ENCODE results near the gene CDH20. TPM values are rescaled to one million over a fixed set of nuclear protein-coding genes. Genes with fewer than 3 reads are reported as not detected.

CDH20 gene
- total RNA-seq = not detected
- long read RNA-seq = 0 reads

- no peak for DNase-seq
- ATAC-seq = no peak
- intact Hi-C loops (cut with DNase I, micrococcal nuclease) = no loop called here
Observed at GRCh38 chr18:61333271-61333745, at the start of gene CDH20. CDH20 (plus strand) TSS chr18:61333430.

- intact Hi-C loops (cut with DNase I, micrococcal nuclease) = no loop called here
- ATAC-seq (peak; percentile 98), DNase-seq (no peak)
Observed at GRCh38 chr18:61284039-61284438, 49.2 kb upstream of the CDH20 start.

DNA sequence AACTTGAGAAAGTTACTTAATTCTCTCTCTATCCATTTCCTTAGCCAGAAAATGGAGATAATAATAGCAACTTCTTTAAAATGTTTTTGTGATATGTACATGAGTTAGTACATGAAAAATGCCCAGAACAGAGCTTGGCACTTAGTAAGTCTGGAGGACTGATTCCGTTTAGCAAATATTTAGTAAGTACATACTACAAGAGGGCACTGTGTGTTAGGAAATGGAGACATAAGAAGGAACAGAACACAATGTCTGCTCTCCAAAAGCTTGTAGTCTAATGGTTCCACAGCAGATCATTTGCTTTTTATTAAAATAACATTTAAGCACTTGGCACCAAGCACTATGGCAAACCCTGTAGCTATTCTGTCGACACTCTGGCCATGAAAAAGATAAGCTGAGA lies 47.5 kb upstream of the CDH20 start:
- ATAC-seq = no peak
- DNase-seq = no peak
- intact Hi-C loops (cut with DNase I, micrococcal nuclease) = no loop called here

DNA sequence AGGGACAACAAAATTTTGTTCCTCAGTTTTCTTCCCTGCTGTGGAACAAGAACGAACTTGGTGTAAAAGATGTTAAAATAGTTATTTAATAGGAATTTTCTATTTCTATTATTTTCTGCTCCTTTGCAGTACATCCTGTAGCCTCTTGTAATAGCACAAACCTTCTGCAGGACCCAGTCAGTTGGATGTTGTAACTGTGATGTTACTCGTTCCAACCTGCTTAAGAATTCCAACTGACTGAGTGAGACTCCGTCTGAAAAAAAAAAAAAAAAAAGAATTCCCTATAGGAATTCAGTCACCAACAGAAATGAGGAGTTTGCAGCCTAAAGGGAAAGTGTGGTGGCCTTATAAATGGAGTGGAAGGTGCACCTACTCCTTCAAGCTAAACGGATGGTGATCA lies 46.4 kb upstream of the CDH20 start:
- ATAC-seq (no peak), DNase-seq (no peak)
- intact Hi-C loops (cut with DNase I, micrococcal nuclease) = no loop called here

DNA sequence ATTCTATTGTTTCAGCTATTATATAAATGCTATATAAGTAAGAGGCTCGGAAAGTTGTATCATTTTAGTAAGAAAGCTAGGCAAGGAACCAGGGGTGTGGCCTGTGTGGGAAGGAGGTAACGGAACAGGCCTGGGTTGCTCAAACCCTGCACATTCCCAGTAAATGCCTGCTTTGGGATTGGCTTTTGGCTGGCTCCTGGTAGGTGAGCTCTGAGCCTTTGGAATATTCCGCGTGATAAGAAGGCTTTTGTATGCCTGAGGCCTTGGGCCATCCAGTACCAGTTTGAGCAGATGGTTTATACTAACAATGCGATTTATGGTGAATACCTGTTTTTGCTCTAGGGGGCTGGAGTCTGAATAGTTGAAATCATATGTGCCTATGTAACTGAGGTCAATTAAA lies 42.6 kb upstream of the CDH20 start:
- ATAC-seq (no peak), DNase-seq (no peak)
- intact Hi-C loops (cut with DNase I, micrococcal nuclease) = no loop called here

- DNase-seq (no peak), ATAC-seq (no peak)
- intact Hi-C loops (cut with DNase I, micrococcal nuclease) = no loop called here
Observed at GRCh38 chr18:61292280-61293035, 40.8 kb upstream of the CDH20 start.

- no peak for DNase-seq
- no peak for ATAC-seq
- intact Hi-C loops (cut with DNase I, micrococcal nuclease) = no loop called here
Observed at GRCh38 chr18:61295153-61295552, 38.1 kb upstream of the CDH20 start.

- DNase-seq = no peak
- intact Hi-C loops (cut with DNase I, micrococcal nuclease) = no loop called here
- no peak for ATAC-seq
Observed at GRCh38 chr18:61308004-61308403, 25.2 kb upstream of the CDH20 start.

- no peak for DNase-seq
- no peak for ATAC-seq
- intact Hi-C loops (cut with DNase I, micrococcal nuclease) = no loop called here
Observed at GRCh38 chr18:61308795-61309393, 24.3 kb upstream of the CDH20 start.

DNA sequence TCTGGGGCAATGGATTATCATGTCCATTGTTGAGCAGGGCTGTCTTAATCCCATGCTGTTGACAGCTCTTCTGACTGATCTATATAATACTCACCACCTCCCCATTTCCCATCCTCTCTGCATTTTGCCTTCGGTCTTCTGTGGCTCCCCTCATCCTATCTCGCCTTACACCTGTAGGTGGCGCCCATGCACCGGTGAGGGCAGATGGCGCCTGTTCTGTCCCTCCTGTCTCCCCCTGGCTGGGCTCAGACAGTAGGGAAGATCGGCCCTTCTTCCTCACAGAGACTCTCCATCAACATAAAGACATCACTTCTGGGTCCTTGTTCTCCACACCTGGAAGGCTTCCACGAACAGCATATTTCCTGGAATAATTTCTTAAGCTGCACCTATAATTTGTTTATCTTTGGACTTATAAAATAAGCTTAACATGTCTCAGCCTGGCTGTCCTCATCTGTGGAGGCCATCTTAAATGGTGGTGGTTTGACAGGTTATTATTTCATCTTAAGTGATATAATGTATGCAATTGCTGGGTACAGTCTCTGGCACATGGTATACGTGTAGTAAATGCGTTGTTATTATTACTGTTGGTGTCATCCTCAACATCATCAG lies 10.9 kb upstream of the CDH20 start:
- peak; percentile 90 for ATAC-seq
- DNase-seq = peak in 1 of 2 donors; percentile 75
- intact Hi-C loops (cut with DNase I, micrococcal nuclease) = loop anchor here in 1 of 2 donors (10.0 kb wide), 1 partner anchor 182 kb away; no protein-coding TSS in a partner anchor

DNA sequence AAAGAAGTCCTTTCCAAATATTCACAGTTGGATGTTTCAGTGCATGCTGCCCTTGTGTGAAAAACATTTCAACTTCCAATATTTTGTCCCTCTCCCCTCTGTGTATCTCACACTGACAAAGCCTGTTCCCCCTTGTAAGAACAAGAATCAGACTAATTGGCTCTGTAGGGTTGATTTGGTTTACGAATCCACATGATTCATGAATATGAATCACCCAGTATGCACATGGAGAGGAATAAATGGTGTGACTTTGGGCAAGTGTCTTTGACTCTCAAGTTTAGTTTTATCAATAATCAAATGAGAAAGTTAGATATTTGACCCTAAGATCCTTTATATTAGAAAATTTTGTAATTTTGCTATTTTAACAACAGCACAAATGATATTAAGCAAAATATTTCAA lies 9.3 kb upstream of the CDH20 start:
- DNase-seq (no peak), ATAC-seq (no peak)
- intact Hi-C loops (cut with DNase I, micrococcal nuclease) = loop anchor here in 1 of 2 donors (10.0 kb wide), 1 partner anchor 181 kb away; no protein-coding TSS in a partner anchor

DNA sequence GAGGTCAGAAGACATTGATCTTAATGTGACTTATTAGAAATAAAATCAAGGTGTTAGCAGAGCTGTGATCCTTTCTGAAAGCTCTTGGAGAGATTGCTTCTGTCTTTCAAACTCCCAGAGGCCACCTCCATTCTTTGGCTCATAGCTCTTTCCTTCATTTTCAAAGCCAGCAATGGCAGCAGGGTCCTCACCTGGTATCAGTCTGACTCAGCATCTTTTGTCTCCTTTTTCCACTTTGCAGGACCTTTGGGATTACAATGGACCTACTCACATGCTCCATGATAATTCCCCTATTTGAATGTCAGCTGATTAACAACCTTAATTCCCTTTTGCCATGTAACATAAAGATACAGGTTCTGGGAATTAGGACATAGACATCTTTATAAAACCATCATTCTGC lies 6.8 kb upstream of the CDH20 start:
- no peak for ATAC-seq
- DNase-seq = no peak
- intact Hi-C loops (cut with DNase I, micrococcal nuclease) = loop anchor here in 1 of 2 donors (10.0 kb wide), 1 partner anchor 178 kb away; no protein-coding TSS in a partner anchor

DNA sequence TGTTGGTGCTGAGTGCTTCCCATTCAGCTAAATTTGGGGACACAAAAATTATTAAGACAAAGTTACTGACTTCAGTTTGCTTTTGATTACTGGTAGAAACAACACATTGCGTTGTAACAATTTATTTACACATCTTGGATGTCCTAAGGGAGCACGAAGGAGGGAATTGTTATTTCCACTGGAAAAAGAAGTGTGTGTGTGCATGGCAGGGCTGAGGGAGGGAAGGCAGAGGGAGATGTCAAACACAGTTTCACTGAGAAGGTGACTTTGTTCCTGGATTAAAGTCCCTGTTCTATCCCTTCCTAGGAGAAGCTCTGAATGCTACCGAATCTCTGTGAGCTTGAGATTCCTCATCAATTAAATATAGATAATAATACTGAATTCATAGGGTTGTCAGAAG lies 3.8 kb upstream of the CDH20 start:
- ATAC-seq = no peak
- DNase-seq = no peak
- intact Hi-C loops (cut with DNase I, micrococcal nuclease) = loop anchor here in 1 of 2 donors (10.0 kb wide), 1 partner anchor 175 kb away; no protein-coding TSS in a partner anchor

GRCh38 chr18:61331051-61331450 lies 2.2 kb upstream of the CDH20 start:
- ATAC-seq (no peak), DNase-seq (no peak)
- intact Hi-C loops (cut with DNase I, micrococcal nuclease) = no loop called here

- intact Hi-C loops (cut with DNase I, micrococcal nuclease) = no loop called here
- peak in 1 of 2 donors; percentile 7 for DNase-seq
- ATAC-seq = peak; percentile 43
Observed at GRCh38 chr18:61333746-61334490, 688 bp downstream of the CDH20 start.

DNA sequence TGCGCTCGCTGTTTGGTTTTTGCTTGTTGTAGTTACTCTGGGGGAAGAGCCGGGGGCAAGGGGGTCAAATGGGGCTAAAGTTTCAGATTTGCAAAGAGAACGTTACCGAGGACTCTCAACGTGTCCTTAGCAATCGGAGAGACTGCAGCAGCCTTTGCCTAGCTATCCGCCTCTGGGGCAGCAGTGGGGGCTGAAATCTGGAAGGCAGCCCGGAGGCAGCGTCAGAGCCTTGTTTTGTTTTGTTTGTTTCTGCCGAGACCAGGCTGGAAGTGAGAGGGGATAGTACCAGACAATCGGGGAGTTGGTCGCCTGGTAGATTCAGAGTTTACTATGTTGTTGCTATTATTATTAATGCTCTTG lies 1.2 kb downstream of the CDH20 start:
- DNase-seq (no peak), ATAC-seq (no peak)
- intact Hi-C loops (cut with DNase I, micrococcal nuclease) = no loop called here

- intact Hi-C loops (cut with DNase I, micrococcal nuclease) = no loop called here
- ATAC-seq (peak; percentile 18), DNase-seq (no peak)
Observed at GRCh38 chr18:61334951-61335683, 1.9 kb downstream of the CDH20 start.

GRCh38 chr18:61335684-61336555 lies 2.7 kb downstream of the CDH20 start:
- ATAC-seq = peak; percentile 76

More at GRCh38 chr18:61335684-61336555, 2.7 kb downstream of the CDH20 start:
- intact Hi-C loops (cut with DNase I, micrococcal nuclease) = no loop called here
- no peak for DNase-seq

Measured in left colon (tissue), 2 donors.